Measurements from ENCODE around the gene SRPK2. TPM values are rescaled to one million over a fixed set of nuclear protein-coding genes. Genes with fewer than 3 reads are reported as not detected.
"Not testable (repeated sequence)": the region's sequence is repeated elsewhere in the genome, so short reads cannot be mapped to it uniquely, and the experiment has no call there.

The SRPK2 gene
- total RNA-seq, 4 donors from 2014 or later, result 61.7 to 89.1 (median 78.4) TPM

GRCh38 chr7:105327201-105327600, 61.5 kb downstream of the SRPK2 start:
- no peak overlapping the region for H3K27ac ChIP-seq
- no peak for DNase-seq (ENCODE audit: low spot score in 2 of 2)
- H3K36me3 ChIP-seq, result no peaks in the 10 kb centered on the region
- no peak overlapping the region for H3K4me3 ChIP-seq
- H3K27me3 ChIP-seq, result no peaks in the 10 kb centered on the region
- WGBS, result 80% methylated on average over 1 of the region's 1 CpG
- no peak for TF ChIP-seq POLR2A (IDR thresholded peaks at IDR 0.05)
- no peak for TF ChIP-seq EP300 (IDR thresholded peaks at IDR 0.05)
- TF ChIP-seq CTCF (IDR thresholded peaks at IDR 0.05), result no peak
- TF ChIP-seq POLR2AphosphoS5 (IDR thresholded peaks at IDR 0.05), result no peak
- H3K9me3 ChIP-seq, result no peaks in the 10 kb centered on the region
- no peaks in the 10 kb centered on the region for H3K4me1 ChIP-seq

GRCh38 chr7:105325216-105325904, 63.4 kb downstream of the SRPK2 start:
- DNase-seq (ENCODE audit: low spot score in 2 of 2), result no peak
- Histone ChIP-seq H3K4me1 (no peaks in the 10 kb centered on the region), H3K9me3 (no peaks in the 10 kb centered on the region), H3K27ac (no peak overlapping the region), H3K36me3 (no peaks in the 10 kb centered on the region), H3K27me3 (no peaks in the 10 kb centered on the region), H3K4me3 (no peak overlapping the region)
- 93% methylated on average over 5 of the region's 5 CpGs for WGBS
- no peak for TF ChIP-seq CTCF (IDR thresholded peaks at IDR 0.05)
- no peak for TF ChIP-seq POLR2AphosphoS5 (IDR thresholded peaks at IDR 0.05)
- TF ChIP-seq POLR2A (IDR thresholded peaks at IDR 0.05), result no peak
- TF ChIP-seq EP300 (IDR thresholded peaks at IDR 0.05), result no peak

- 97% methylated on average over 8 of the region's 8 CpGs for WGBS
- not testable (repeated sequence) for H3K27ac ChIP-seq; H3K36me3 ChIP-seq; H3K4me3 ChIP-seq; H3K27me3 ChIP-seq; DNase-seq (ENCODE audit: low spot score in 2 of 2); H3K9me3 ChIP-seq; H3K4me1 ChIP-seq
Measured at GRCh38 chr7:105324606-105325005, 64.1 kb downstream of the SRPK2 start.

GRCh38 chr7:105323366-105323765, 65.4 kb downstream of the SRPK2 start:
- no peaks in the 10 kb centered on the region for H3K9me3 ChIP-seq
- DNase-seq (ENCODE audit: low spot score in 2 of 2), result no peak
- no peak overlapping the region for H3K27ac ChIP-seq
- WGBS, result 65% methylated on average over 1 of the region's 1 CpG
- H3K27me3 ChIP-seq, result no peaks in the 10 kb centered on the region
- H3K4me1 ChIP-seq, result no peaks in the 10 kb centered on the region
- H3K4me3 ChIP-seq, result no peak overlapping the region
- TF ChIP-seq POLR2AphosphoS5 (IDR thresholded peaks at IDR 0.05) (no peak), CTCF (IDR thresholded peaks at IDR 0.05) (no peak), POLR2A (IDR thresholded peaks at IDR 0.05) (no peak), EP300 (IDR thresholded peaks at IDR 0.05) (no peak)
- no peaks in the 10 kb centered on the region for H3K36me3 ChIP-seq

- H3K4me1 ChIP-seq, result no peaks in the 10 kb centered on the region
- WGBS, result 80% methylated on average over 6 of the region's 6 CpGs
- TF ChIP-seq POLR2A (IDR thresholded peaks at IDR 0.05), result no peak
- no peak for TF ChIP-seq CTCF (IDR thresholded peaks at IDR 0.05)
- TF ChIP-seq POLR2AphosphoS5 (IDR thresholded peaks at IDR 0.05), result no peak
- no peak for TF ChIP-seq EP300 (IDR thresholded peaks at IDR 0.05)
- H3K36me3 ChIP-seq, result no peaks in the 10 kb centered on the region
- no peak for DNase-seq (ENCODE audit: low spot score in 2 of 2)
- no peak overlapping the region for H3K27ac ChIP-seq
- no peaks in the 10 kb centered on the region for H3K27me3 ChIP-seq
- H3K4me3 ChIP-seq, result no peak overlapping the region
- H3K9me3 ChIP-seq, result no peaks in the 10 kb centered on the region
Measured at GRCh38 chr7:105322655-105323277, 66.0 kb downstream of the SRPK2 start.

Measured in suprapubic skin (tissue), 4 donors.